K562 (cell line): ENCODE results near the gene ZNF438. TPM values are rescaled to one million over a fixed set of nuclear protein-coding genes. Genes with fewer than 3 reads are reported as not detected.
A peak's percentile ranks its signal among the peaks of the same experiment; 100 is the strongest.

Experiments
- ATAC-seq: fragments of 200-7000 bp; cut with Tn5 transposase; 3 replicates; pipeline ENCODE4 v1.9.1; 2020; ENCODE audit warnings: moderate library complexity
- BruUV-seq: library from RNA; stranded (reverse); fragments of 400-500 nt; replicated peaks from 2 replicates; lab custom pipeline; 2021; lab: Mats Ljungman, UMichigan
- CTCF ChIA-PET: fragments of 300-600 bp; formaldehyde crosslinking; extraction: SDS; loops from one replicate; lab custom pipeline; 2021; ENCODE audit warnings: low intra/inter-chr PET ratio; lab: Yijun Ruan, JAX
- POLR2A ChIA-PET: fragments of 300-600, 350-650 bp; sonication (Branson Sonifier 250); formaldehyde crosslinking; extraction: SDS; loops from one replicate; lab custom pipeline; 2021; ENCODE audit warnings: antibody characterized with exemption, inconsistent platforms; lab: Yijun Ruan, JAX
- DNase-seq, 4 experiments: peaks; one replicate each; pipeline versions ENCODE4 v3.0.0 to v3.0.0-alpha.2; 2011 to 2018; ENCODE audit warnings: low spot score in 3 of 4, mixed read lengths in 3 of 4; ENCODE audit errors: extremely low read depth in 1 of 4
- FAIRE-seq: peaks from 2 replicates; lab custom pipeline; 2011; peaks lifted over from hg19 to GRCh38; lab: Jason Lieb, UNC
- H2AFZ ChIP-seq: 2 replicates; pipeline ENCODE4 v1.6.0; 2011; ENCODE audit warnings: low read depth, low read length, control low read depth, inconsistent platforms
- H3K27ac ChIP-seq: fragments of 200-600 bp; 3 replicates; pipeline ENCODE4 v1.8.0; 2011; ENCODE audit warnings: low read depth, mild to moderate bottlenecking, control low read depth, inconsistent platforms, low read length, moderate library complexity, mixed read lengths; ENCODE audit errors: extremely low read depth
- H3K27me3 ChIP-seq, 2 experiments: fragments of 300-600 bp in 1 of 2; 2 replicates in 1 of 2; 3 replicates in 1 of 2; pipeline versions ENCODE4 v1.6.0 to v1.8.0; 2011; ENCODE audit warnings: inconsistent platforms in 2 of 2, low read length in 2 of 2, mild to moderate bottlenecking in 1 of 2, mixed read lengths in 1 of 2, moderate library complexity in 1 of 2; ENCODE audit not compliant: control insufficient read depth in 2 of 2, insufficient read depth in 2 of 2
- H3K36me3 ChIP-seq: fragments of 300-600 bp; 3 replicates; pipeline ENCODE4 v1.8.0; 2011; ENCODE audit warnings: mild to moderate bottlenecking, low read length, inconsistent platforms; ENCODE audit not compliant: control insufficient read depth, insufficient read depth
- H3K4me1 ChIP-seq, 2 experiments: fragments of 200-600 bp in 1 of 2; replicated peaks in 1 of 2; 2 replicates in 1 of 2; 3 replicates in 1 of 2; pipeline versions ENCODE4 v1.5.1 to v1.8.0; 2011; ENCODE audit warnings: inconsistent platforms in 2 of 2, low read length in 2 of 2, mild to moderate bottlenecking in 1 of 2, mixed read lengths in 1 of 2, moderate library complexity in 1 of 2; ENCODE audit not compliant: control insufficient read depth in 2 of 2, insufficient read depth in 2 of 2
- H3K4me2 ChIP-seq: 2 replicates; pipeline ENCODE4 v1.6.1; 2011; ENCODE audit warnings: low read length, control low read depth, inconsistent platforms, mixed read lengths; ENCODE audit not compliant: insufficient read depth
- H3K4me3 ChIP-seq: fragments of 200-600 bp; sonication (generic), shearing (Covaris generic); 2 replicates; pipeline ENCODE4 v1.5.1; 2016; ENCODE audit warnings: control low read depth, inconsistent platforms
- H3K79me2 ChIP-seq: fragments of 200-600 bp; 3 replicates; pipeline ENCODE4 v1.8.0; 2011; ENCODE audit warnings: low read length, inconsistent platforms; ENCODE audit not compliant: control insufficient read depth, insufficient read depth
- H3K9ac ChIP-seq, 2 experiments: 2 replicates each; pipeline versions ENCODE4 v1.6.0 to v1.6.1; 2011; ENCODE audit warnings: low read depth in 2 of 2, low read length in 2 of 2, control low read depth in 1 of 2, inconsistent platforms in 1 of 2, mild to moderate bottlenecking in 1 of 2, mixed read lengths in 1 of 2; ENCODE audit not compliant: insufficient read depth in 1 of 2
- H3K9me1 ChIP-seq: one replicate; pipeline ENCODE4 v1.6.0; 2011; ENCODE audit warnings: inconsistent platforms, mild to moderate bottlenecking, low read length, moderate library complexity; ENCODE audit not compliant: control insufficient read depth, insufficient read depth
- H3K9me3 ChIP-seq: replicated peaks from 2 replicates; pipeline ENCODE4 v1.5.1; 2011; ENCODE audit warnings: low read depth, low read length, inconsistent platforms; ENCODE audit not compliant: control insufficient read depth, insufficient read depth
- H4K20me1 ChIP-seq: replicated peaks from 2 replicates; pipeline ENCODE4 v1.6.1; 2011; ENCODE audit warnings: low read length, inconsistent platforms, mixed read lengths; ENCODE audit not compliant: control insufficient read depth, insufficient read depth
- JUNB ChIP-seq: fragments of 450-650 bp; formaldehyde crosslinking; conservative IDR thresholded peaks from 2 replicates; pipeline ENCODE4 v1.4.0; 2020; ENCODE audit warnings: mild to moderate bottlenecking
- MTF1 ChIP-seq: fragments of 250-450 bp; sonication (Bioruptor Pico); IDR thresholded peaks from 2 replicates; pipeline ENCODE4 v1.9.0; 2021; ENCODE audit warnings: moderate library complexity, mild to moderate bottlenecking, inconsistent platforms, borderline replicate concordance
- RAD21 ChIP-seq, 2 experiments: fragments of 250-450 bp in 1 of 2; fragments of 450-650 bp in 1 of 2; sonication (Bioruptor Pico) in 1 of 2; formaldehyde crosslinking in 1 of 2; IDR thresholded peaks in 1 of 2; conservative IDR thresholded peaks in 1 of 2; 2 replicates each; pipeline versions ENCODE4 v1.4.0 to v1.8.0; 2020 to 2022; ENCODE audit warnings: mild to moderate bottlenecking in 2 of 2, moderate library complexity in 1 of 2
- RFX7 ChIP-seq: fragments of 250-450 bp; sonication (Bioruptor Pico); IDR thresholded peaks from 2 replicates; pipeline ENCODE4 v1.5.1; 2021; ENCODE audit warnings: mild to moderate bottlenecking
- SIN3B ChIP-seq: fragments of 450-650 bp; IDR thresholded peaks from 2 replicates; pipeline ENCODE4 v1.6.1; 2017; ENCODE audit warnings: low read depth, mild to moderate bottlenecking, moderate library complexity
- ZNF561 ChIP-seq: fragments of 450-650 bp; formaldehyde crosslinking; conservative IDR thresholded peaks from 2 replicates; pipeline ENCODE4 v1.4.0; 2020; ENCODE audit warnings: mild to moderate bottlenecking, moderate library complexity
- WGBS: fragments of 100-300 bp; shearing (Covaris generic); methylation state at CpG from one replicate; pipeline ENCODE4 v1.1.6; 2016; ENCODE audit warnings: low coverage, mixed read lengths; ENCODE audit not compliant: insufficient coverage; ENCODE audit errors: missing lambda C conversion rate; 5-methylcytosine and 5-hydroxymethylcytosine counted together
- in situ Hi-C: fragments of 300-500 bp; cut with MboI; formaldehyde crosslinking; loops from 4 replicates; pipeline ENCODE4 v1.15.0; 2018; ENCODE audit warnings: inconsistent platforms, mixed read lengths
- intact Hi-C: fragments of 100-400 bp; cut with micrococcal nuclease; formaldehyde crosslinking; loops from 2 replicates; pipeline ENCODE4 v1.14.2; 2022
- polyA plus RNA-seq, 8 experiments: library from polyadenylated mRNA; depleted of rRNA in 4 of 8; stranded (reverse) in 5 of 8; unstranded in 3 of 8; fragments of >200 nt; fragmentation: Nextera tagmentation in 2 of 8; fragmentation: Illumina TruSeq in 1 of 8; extraction: Ambion mirVana in 2 of 8; extraction: Trizol in 1 of 8; gene quantifications; 2 replicates each; pipeline versions ENCODE4 v1.2.1 to v1.2.3, GENCODE V29; 2011 to 2014; ENCODE audit warnings: inconsistent platforms in 1 of 8, missing spikeins in 1 of 8
- total RNA-seq, 7 experiments: library from RNA; depleted of rRNA in 6 of 7; stranded (reverse); fragments of >200 nt in 6 of 7; fragmentation: Illumina TruSeq in 2 of 7; extraction: Trizol in 2 of 7; gene quantifications; 2 replicates each; pipeline versions ENCODE4 v1.2.1 to v1.2.3, GENCODE V29; 2011 to 2021; ENCODE audit warnings: low replicate concordance in 1 of 7
- TF ChIP-seq, protein P1 (sequence below), 3 experiments: fragments of 200-800 bp in 1 of 3; sonication (Bioruptor generic) in 1 of 3; sonication (generic) in 1 of 3; formaldehyde crosslinking in 1 of 3; IDR thresholded peaks; 2 replicates each; pipeline versions ENCODE4 v1.6.1 to v1.8.0; 2016 to 2022; ENCODE audit warnings: mild to moderate bottlenecking in 2 of 3, missing compliant biosample characterization in 2 of 3, missing genetic modification characterization in 2 of 3, missing genetic modification reagents in 1 of 3
- TF ChIP-seq, protein P2 (sequence below), 3 experiments: IDR thresholded peaks in 2 of 3; conservative IDR thresholded peaks in 1 of 3; 2 replicates each; pipeline ENCODE4 v1.5.1; 2011 to 2012; ENCODE audit warnings: low read length in 3 of 3, mild to moderate bottlenecking in 3 of 3, control low read depth in 2 of 3, improper control_type of control experiment in 1 of 3, inconsistent platforms in 1 of 3, low read depth in 1 of 3, mixed read lengths in 1 of 3, moderate library complexity in 1 of 3; ENCODE audit not compliant: insufficient read depth in 2 of 3

ZNF438 gene
- total and polyA plus RNA-seq, 9 of the 15 experiments (the other 6 are each of a cell fraction or from before 2014, with no cell fraction given) = 0.45 to 1.5 (median 0.91) TPM

DNA sequence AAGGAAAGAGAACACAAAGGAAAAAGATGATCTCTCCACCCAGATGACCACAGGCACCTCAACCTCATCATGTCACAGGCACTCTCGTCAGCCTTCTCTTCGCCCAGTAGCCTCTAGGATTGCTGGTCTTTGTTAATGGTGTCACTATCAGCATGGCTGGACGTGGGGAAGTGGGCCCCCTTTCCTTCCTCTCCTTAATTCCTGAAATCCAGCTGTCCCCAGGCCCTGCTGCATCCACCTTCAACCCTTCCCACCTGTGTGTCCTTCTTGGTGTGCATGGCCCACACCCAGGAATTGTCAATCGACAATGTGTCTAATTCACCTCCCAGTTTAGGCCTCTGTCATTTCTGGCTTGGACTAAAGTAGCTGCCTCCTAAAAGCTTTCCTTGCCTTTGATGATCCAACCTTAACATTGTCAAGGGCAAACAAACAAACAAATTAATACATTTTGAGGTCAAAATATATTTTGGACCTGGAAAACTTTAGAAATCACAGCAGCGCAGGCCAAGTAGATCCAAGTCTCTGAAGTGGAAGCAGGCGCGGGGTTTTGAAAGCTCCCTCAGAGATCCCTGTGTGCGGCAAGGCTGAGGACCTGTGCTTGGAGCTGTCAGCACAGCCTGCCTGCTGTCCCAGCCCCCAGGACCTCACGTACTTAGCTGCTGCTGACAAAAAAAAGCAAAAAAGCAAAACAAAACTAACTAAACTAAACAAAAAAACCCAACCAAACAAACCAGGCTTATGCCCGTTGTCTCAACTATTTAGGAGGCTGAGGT lies 208.8 kb downstream of the ZNF438 start:
- Histone ChIP-seq H3K9ac (no peak overlapping the region), H3K27me3 (peaks cover 0 to 23% of the 10 kb centered on the region in 2 experiments; a peak in 3 of 5 replicates), H3K9me3 (no peaks in the 10 kb centered on the region)
- POLR2A ChIA-PET = interaction anchor here (0.8 kb wide), 1 partner anchor 1483 kb away, joined by 3 read pairs; no protein-coding TSS in a partner anchor
- ATAC-seq = no peak
- no peak for TF ChIP-seq MTF1 (CRISPR knock-in tag)
- no peak for TF ChIP-seq JUNB (CRISPR knock-in tag)
- TF ChIP-seq, all 486 proteins: peak for 0
- FAIRE-seq (no peak), DNase-seq (no peak)
- Histone ChIP-seq H3K79me2 (no peaks in the 10 kb centered on the region), H3K4me3 (no peak overlapping the region), H3K4me1 (peaks cover 20 to 28% of the 10 kb centered on the region in 2 experiments), H2AFZ (no peak overlapping the region), H3K9me1 (peaks cover 3% of the 10 kb centered on the region), H4K20me1 (peaks cover 9% of the 10 kb centered on the region; the same call in 1 of the 2 replicates), H3K27ac (no peak overlapping the region), H3K4me2 (no peak overlapping the region), H3K36me3 (no peaks in the 10 kb centered on the region)
- no TSS peak for BruUV-seq
- CTCF ChIA-PET = no interaction called here
- in situ Hi-C loops (no loop called here), intact Hi-C loops (no loop called here)
- 16% methylated on average over 10 of the region's 10 CpGs for WGBS

DNA sequence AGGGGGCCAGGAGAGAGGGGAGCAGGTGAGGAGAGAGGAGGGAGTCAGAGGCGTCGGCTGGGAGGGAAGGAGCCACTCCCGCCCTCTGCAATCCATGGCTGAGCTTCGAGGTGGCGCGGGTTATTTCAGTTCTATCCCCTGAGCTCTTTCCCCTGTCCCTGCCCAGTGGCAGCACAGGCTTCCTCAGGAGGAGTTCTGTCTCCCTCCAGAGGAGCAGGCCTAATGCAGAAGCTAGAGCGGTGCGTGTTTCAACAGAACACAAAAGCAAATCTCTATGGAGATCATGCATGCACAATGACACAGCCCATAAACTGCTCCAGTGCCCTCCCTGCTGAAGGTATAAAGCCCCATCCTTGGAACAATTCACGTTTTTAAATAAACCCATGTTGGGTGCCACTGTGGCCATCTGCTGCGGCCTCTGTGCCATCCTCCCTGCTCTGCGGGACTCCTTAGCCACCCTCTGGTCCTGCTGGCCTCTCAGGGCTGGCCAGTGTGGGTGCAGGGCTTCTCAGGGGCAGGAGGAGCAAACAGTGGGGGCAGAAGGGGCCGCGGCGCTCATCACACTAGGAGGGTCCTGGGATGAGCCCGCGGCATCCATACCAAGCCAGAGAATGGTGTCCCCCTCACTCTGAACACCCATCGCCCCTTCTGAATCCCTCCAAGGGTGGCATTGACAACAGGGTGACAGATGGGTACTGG lies 209.5 kb downstream of the ZNF438 start:
- H3K36me3 ChIP-seq = no peaks in the 10 kb centered on the region
- no peak for TF ChIP-seq RFX7
- TF ChIP-seq, protein P1, sequence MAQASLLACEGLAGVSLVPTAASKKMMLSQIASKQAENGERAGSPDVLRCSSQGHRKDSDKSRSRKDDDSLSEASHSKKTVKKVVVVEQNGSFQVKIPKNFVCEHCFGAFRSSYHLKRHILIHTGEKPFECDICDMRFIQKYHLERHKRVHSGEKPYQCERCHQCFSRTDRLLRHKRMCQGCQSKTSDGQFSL (CRISPR knock-in tag; IDR thresholded peaks at IDR 0.05) = no peak
- TF ChIP-seq, protein P1 (tag; IDR thresholded peaks at IDR 0.05) = no peak
- TF ChIP-seq ZNF561 (CRISPR knock-in tag) = no peak
- no peak for TF ChIP-seq SIN3B
- TF ChIP-seq RAD21 (CRISPR knock-in tag; conservative IDR thresholded peaks at IDR 0.05 in 1 of 2, IDR thresholded peaks at IDR 0.05 in 1 of 2) = 0 out of 4 replicates have a peak, but pooled peaks of 1 of the 2 experiments have one; percentile 7
- TF ChIP-seq, protein P2, sequence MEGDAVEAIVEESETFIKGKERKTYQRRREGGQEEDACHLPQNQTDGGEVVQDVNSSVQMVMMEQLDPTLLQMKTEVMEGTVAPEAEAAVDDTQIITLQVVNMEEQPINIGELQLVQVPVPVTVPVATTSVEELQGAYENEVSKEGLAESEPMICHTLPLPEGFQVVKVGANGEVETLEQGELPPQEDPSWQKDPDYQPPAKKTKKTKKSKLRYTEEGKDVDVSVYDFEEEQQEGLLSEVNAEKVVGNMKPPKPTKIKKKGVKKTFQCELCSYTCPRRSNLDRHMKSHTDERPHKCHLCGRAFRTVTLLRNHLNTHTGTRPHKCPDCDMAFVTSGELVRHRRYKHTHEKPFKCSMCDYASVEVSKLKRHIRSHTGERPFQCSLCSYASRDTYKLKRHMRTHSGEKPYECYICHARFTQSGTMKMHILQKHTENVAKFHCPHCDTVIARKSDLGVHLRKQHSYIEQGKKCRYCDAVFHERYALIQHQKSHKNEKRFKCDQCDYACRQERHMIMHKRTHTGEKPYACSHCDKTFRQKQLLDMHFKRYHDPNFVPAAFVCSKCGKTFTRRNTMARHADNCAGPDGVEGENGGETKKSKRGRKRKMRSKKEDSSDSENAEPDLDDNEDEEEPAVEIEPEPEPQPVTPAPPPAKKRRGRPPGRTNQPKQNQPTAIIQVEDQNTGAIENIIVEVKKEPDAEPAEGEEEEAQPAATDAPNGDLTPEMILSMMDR (IDR thresholded peaks at IDR 0.05 in 2 of 3, conservative IDR thresholded peaks at IDR 0.05 in 1 of 3; ENCODE audit: insufficient read depth in 2 of 3, low read depth in 1 of 3, low read length in 3 of 3) = 0 out of 6 replicates have a peak, but pooled peaks of 1 of the 3 experiments have one; percentile 7
- no peak overlapping the region for H3K27ac ChIP-seq
- H3K4me1 ChIP-seq = peaks cover 21 to 31% of the 10 kb centered on the region in 2 experiments
- ChIA-PET CTCF (no interaction called here), POLR2A (interaction anchor here (0.7 kb wide), 1 partner anchor 22 kb away, joined by 4 read pairs; no protein-coding TSS in a partner anchor)
- in situ Hi-C loops (no loop called here), intact Hi-C loops (no loop called here)
- H3K9me3 ChIP-seq = no peaks in the 10 kb centered on the region
- H3K4me2 ChIP-seq = no peak overlapping the region
- ATAC-seq (no peak; the same call in 1 of the 3 replicates), FAIRE-seq (no peak), DNase-seq (no peak)
- H3K9ac ChIP-seq = no peak overlapping the region
- H3K9me1 ChIP-seq = peaks cover 3% of the 10 kb centered on the region
- peaks cover 9% of the 10 kb centered on the region; the same call in 1 of the 2 replicates for H4K20me1 ChIP-seq
- peaks cover 0 to 23% of the 10 kb centered on the region in 2 experiments; a peak in 3 of 5 replicates for H3K27me3 ChIP-seq
- no peak overlapping the region for H2AFZ ChIP-seq
- H3K4me3 ChIP-seq = no peak overlapping the region
- H3K79me2 ChIP-seq = no peaks in the 10 kb centered on the region
- no TSS peak for BruUV-seq
- WGBS = 15% methylated on average over 17 of the region's 17 CpGs
